GM12878 (cell line): Measurements from ENCODE around the gene GPR18. TPM values are rescaled to one million over a fixed set of nuclear protein-coding genes. Genes with fewer than 3 reads are reported as not detected.

ENCODE experiments used
- ATAC-seq: fragments of 200-7000 bp; cut with Tn5 transposase; 3 replicates; pipeline ENCODE4 v1.9.1; 2020; ENCODE audit warnings: mild to moderate bottlenecking, moderate library complexity
- BruUV-seq: library from RNA; stranded (reverse); fragments of 400-500 nt; replicated peaks from 2 replicates; lab custom pipeline; 2021; lab: Mats Ljungman, UMichigan
- CTCF ChIA-PET: fragments of 300-600 bp; sonication (Branson Sonifier 250); formaldehyde crosslinking; extraction: SDS; loops from one replicate; lab custom pipeline; 2021; ENCODE audit warnings: inconsistent platforms; lab: Yijun Ruan, JAX
- POLR2A ChIA-PET: fragments of 350-600 bp; formaldehyde crosslinking; extraction: SDS; loops from one replicate; lab custom pipeline; 2021; ENCODE audit warnings: inconsistent platforms; lab: Charles Lee
- RAD21 ChIA-PET: fragments of 300-600 bp; sonication (Branson Sonifier 250); formaldehyde crosslinking; loops from one replicate; lab custom pipeline; 2023; ENCODE audit warnings: antibody characterized with exemption; ENCODE audit not compliant: unreplicated experiment; lab: Charles Lee
- SMC1A ChIA-PET: fragments of 300-600 bp; sonication (Branson Sonifier 250); formaldehyde crosslinking; loops from one replicate; lab custom pipeline; 2023; ENCODE audit not compliant: unreplicated experiment, uncharacterized antibody; lab: Charles Lee
- DNase-seq: peaks from one replicate; pipeline ENCODE4 v3.0.0-alpha.2; 2011; ENCODE audit warnings: low read depth, low spot score
- FAIRE-seq: peaks from 3 replicates; lab custom pipeline; 2011; peaks lifted over from hg19 to GRCh38; lab: Jason Lieb, UNC
- H2AFZ ChIP-seq: 2 replicates; pipeline ENCODE4 v1.6.0; 2011; ENCODE audit warnings: low read depth, low read length, control low read depth; ENCODE audit not compliant: control insufficient read depth
- H3K27ac ChIP-seq: 2 replicates; pipeline ENCODE4 v1.5.1; 2011; ENCODE audit warnings: control low read depth; ENCODE audit not compliant: control insufficient read depth, insufficient read depth
- H3K27me3 ChIP-seq, 2 experiments: replicated peaks in 1 of 2; 2 replicates each; pipeline versions ENCODE4 v1.6.0 to v1.6.1; 2011; ENCODE audit warnings: low read length in 1 of 2; ENCODE audit not compliant: control insufficient read depth in 2 of 2, insufficient read depth in 2 of 2
- H3K36me3 ChIP-seq, 2 experiments: 2 replicates each; pipeline ENCODE4 v1.5.1; 2011; ENCODE audit warnings: low read length in 1 of 2; ENCODE audit not compliant: control insufficient read depth in 2 of 2, insufficient read depth in 2 of 2
- H3K4me1 ChIP-seq: 2 replicates; pipeline ENCODE4 v1.6.1; 2011; ENCODE audit warnings: mild to moderate bottlenecking, low read length, moderate library complexity, mixed read lengths; ENCODE audit not compliant: control insufficient read depth, insufficient read depth
- H3K4me2 ChIP-seq: 2 replicates; pipeline ENCODE4 v1.6.0; 2011; ENCODE audit warnings: control low read depth; ENCODE audit not compliant: control insufficient read depth, insufficient read depth
- H3K4me3 ChIP-seq: fragments of 200-600 bp; sonication (generic); 2 replicates; pipeline ENCODE4 v1.5.1; 2016
- H3K79me2 ChIP-seq: 2 replicates; pipeline ENCODE4 v1.6.0; 2011; ENCODE audit warnings: low read length; ENCODE audit not compliant: control insufficient read depth, insufficient read depth
- H3K9ac ChIP-seq: 2 replicates; pipeline ENCODE4 v1.8.0; 2011; ENCODE audit warnings: low read length, control low read depth, mixed read lengths; ENCODE audit not compliant: control insufficient read depth, insufficient read depth
- H3K9me3 ChIP-seq: replicated peaks from 3 replicates; pipeline ENCODE4 v1.5.1; 2011; ENCODE audit warnings: mild to moderate bottlenecking, low read length; ENCODE audit not compliant: control insufficient read depth, insufficient read depth
- H4K20me1 ChIP-seq: 2 replicates; pipeline ENCODE4 v1.6.0; 2011; ENCODE audit not compliant: control insufficient read depth, insufficient read depth
- CUX1 ChIP-seq: IDR thresholded peaks from 2 replicates; pipeline ENCODE4 v1.6.1; 2012; ENCODE audit warnings: improper control_type of control experiment, low read depth, low read length; ENCODE audit not compliant: insufficient replicate concordance
- DPF2 ChIP-seq: fragments of 450-650 bp; IDR thresholded peaks from 2 replicates; pipeline ENCODE4 v1.6.1; 2017; ENCODE audit warnings: mild to moderate bottlenecking
- E2F8 ChIP-seq: fragments of 450-650 bp; IDR thresholded peaks from 2 replicates; pipeline ENCODE4 v1.6.1; 2018; ENCODE audit warnings: mild to moderate bottlenecking, low read depth, moderate library complexity; ENCODE audit not compliant: partially characterized antibody
- RBBP5 ChIP-seq: fragments of 200-600 bp; sonication (generic); conservative IDR thresholded peaks from 2 replicates; pipeline ENCODE4 v1.6.1; 2016
- SIX5 ChIP-seq: IDR thresholded peaks from 2 replicates; pipeline ENCODE4 v1.6.1; 2011; ENCODE audit warnings: mild to moderate bottlenecking, low read depth, low read length, moderate library complexity; ENCODE audit not compliant: severe bottlenecking
- TCF7 ChIP-seq: IDR thresholded peaks from 2 replicates; pipeline ENCODE4 v1.6.1; 2014; ENCODE audit warnings: antibody characterized with exemption, borderline replicate concordance
- YY1 ChIP-seq: IDR thresholded peaks from 2 replicates; pipeline ENCODE4 v1.6.1; 2011; ENCODE audit warnings: low read depth, mild to moderate bottlenecking, low read length
- ZZZ3 ChIP-seq: IDR thresholded peaks from 2 replicates; pipeline ENCODE4 v1.6.1; 2011; ENCODE audit warnings: low read depth; ENCODE audit not compliant: control insufficient read depth, insufficient read length
- WGBS: methylation state at CpG from one replicate; pipeline ENCODE4 v1.1.6; 2016; ENCODE audit warnings: low lambda C conversion rate; ENCODE audit not compliant: insufficient replicate concordance, insufficient coverage; ENCODE audit errors: missing lambda C conversion rate; 5-methylcytosine and 5-hydroxymethylcytosine counted together
- in situ Hi-C: fragments of 300-500 bp; cut with MboI; formaldehyde crosslinking; loops from 9 replicates; pipeline ENCODE4 v1.14.3; 2018; ENCODE audit warnings: mixed read lengths
- intact Hi-C: fragments of 100-400 bp; cut with micrococcal nuclease; formaldehyde crosslinking; loops from one replicate; pipeline ENCODE4 v1.14.2; 2022; ENCODE audit not compliant: unreplicated experiment
- polyA plus RNA-seq, 11 experiments: library from polyadenylated mRNA; depleted of rRNA in 4 of 11; unstranded in 6 of 11; stranded (reverse) in 5 of 11; fragments of >200 nt; fragmentation: Nextera tagmentation in 4 of 11; fragmentation: Illumina TruSeq in 1 of 11; extraction: Ambion mirVana in 4 of 11; extraction: Trizol in 1 of 11; gene quantifications; 1 replicate in 1 of 11; 2 replicates in 10 of 11; pipeline versions ENCODE4 v1.2.1 to v1.2.3, GENCODE V29; 2011 to 2016; ENCODE audit warnings: inconsistent platforms in 2 of 11, missing spikeins in 2 of 11, low read depth in 1 of 11
- total RNA-seq, 4 experiments: library from RNA; depleted of rRNA in 3 of 4; stranded (reverse); fragments of >200 nt in 3 of 4; fragmentation: Illumina TruSeq in 1 of 4; extraction: Trizol in 1 of 4; gene quantifications; 2 replicates each; pipeline versions ENCODE4 v1.2.1 to v1.2.3, GENCODE V29; 2013 to 2021

GPR18 gene
- total and polyA plus RNA-seq, 10 of the 15 experiments (the other 5 are each of a cell fraction or from before 2014, with no cell fraction given) = 3.3 to 12.9 (median 5.2) TPM

- Histone ChIP-seq H3K9ac (no peak overlapping the region), H3K27me3 (no peaks in the 10 kb centered on the region), H3K79me2 (peaks cover 24% of the 10 kb centered on the region), H3K27ac (no peak overlapping the region)
- no TSS peak for BruUV-seq
- in situ Hi-C loops = no loop called here
- ATAC-seq (no peak), DNase-seq (no peak)
- WGBS = 87% methylated on average over 10 of the region's 10 CpGs
- SMC1A ChIA-PET = interaction anchor here (0.8 to 8.5 kb wide), 12 partner anchors 10 to 140 kb away, joined by 3 to 132 read pairs (median 5); partner anchors contain the start of gene GPR183
- RAD21 ChIA-PET = interaction anchor here (0.7 to 7.9 kb wide), 8 partner anchors 11 to 151 kb away, joined by 3 to 106 read pairs (median 4); no protein-coding TSS in a partner anchor
- TF ChIP-seq CUX1 (no peak), YY1 (no peak), TCF7 (no peak), ZZZ3 (no peak), DPF2 (no peak), SIX5 (no peak), E2F8 (no peak), RBBP5 (no peak)
- TF ChIP-seq, all 136 proteins: peak for 0
- no peaks in the 10 kb centered on the region for H3K9me3 ChIP-seq
- intact Hi-C loops = no loop called here
- no peak for FAIRE-seq
- no peak overlapping the region for H2AFZ ChIP-seq
- POLR2A ChIA-PET = interaction anchor here (0.8 to 4.6 kb wide), 4 partner anchors 11 to 96 kb away, joined by 4 to 28 read pairs (median 6); no protein-coding TSS in a partner anchor
- H3K4me3 ChIP-seq = no peak overlapping the region
- H3K4me1 ChIP-seq = peaks cover 66% of the 10 kb centered on the region
- no peaks in the 10 kb centered on the region; a peak in 1 of 4 replicates for H3K36me3 ChIP-seq
- no peak overlapping the region for H3K4me2 ChIP-seq
- H4K20me1 ChIP-seq = no peaks in the 10 kb centered on the region
- CTCF ChIA-PET = interaction anchor here (0.5 to 6.7 kb wide), 8 partner anchors 7 to 151 kb away, joined by 3 to 54 read pairs (median 4); no protein-coding TSS in a partner anchor
These were observed 27.4 kb upstream of the GPR18 start for GRCh38 chr13:99285432-99286182.
